ENCODE data around the gene KMT2E. TPM values are rescaled to one million over a fixed set of nuclear protein-coding genes. Genes with fewer than 3 reads are reported as not detected.
A peak's percentile ranks its signal among the peaks of the same experiment; 100 is the strongest.

KMT2E gene
- total and polyA plus RNA-seq, 2 donors (not counting 3 experiments of a cell fraction or from before 2014, with no cell fraction given): 19.0 to 74.8 TPM

DNA sequence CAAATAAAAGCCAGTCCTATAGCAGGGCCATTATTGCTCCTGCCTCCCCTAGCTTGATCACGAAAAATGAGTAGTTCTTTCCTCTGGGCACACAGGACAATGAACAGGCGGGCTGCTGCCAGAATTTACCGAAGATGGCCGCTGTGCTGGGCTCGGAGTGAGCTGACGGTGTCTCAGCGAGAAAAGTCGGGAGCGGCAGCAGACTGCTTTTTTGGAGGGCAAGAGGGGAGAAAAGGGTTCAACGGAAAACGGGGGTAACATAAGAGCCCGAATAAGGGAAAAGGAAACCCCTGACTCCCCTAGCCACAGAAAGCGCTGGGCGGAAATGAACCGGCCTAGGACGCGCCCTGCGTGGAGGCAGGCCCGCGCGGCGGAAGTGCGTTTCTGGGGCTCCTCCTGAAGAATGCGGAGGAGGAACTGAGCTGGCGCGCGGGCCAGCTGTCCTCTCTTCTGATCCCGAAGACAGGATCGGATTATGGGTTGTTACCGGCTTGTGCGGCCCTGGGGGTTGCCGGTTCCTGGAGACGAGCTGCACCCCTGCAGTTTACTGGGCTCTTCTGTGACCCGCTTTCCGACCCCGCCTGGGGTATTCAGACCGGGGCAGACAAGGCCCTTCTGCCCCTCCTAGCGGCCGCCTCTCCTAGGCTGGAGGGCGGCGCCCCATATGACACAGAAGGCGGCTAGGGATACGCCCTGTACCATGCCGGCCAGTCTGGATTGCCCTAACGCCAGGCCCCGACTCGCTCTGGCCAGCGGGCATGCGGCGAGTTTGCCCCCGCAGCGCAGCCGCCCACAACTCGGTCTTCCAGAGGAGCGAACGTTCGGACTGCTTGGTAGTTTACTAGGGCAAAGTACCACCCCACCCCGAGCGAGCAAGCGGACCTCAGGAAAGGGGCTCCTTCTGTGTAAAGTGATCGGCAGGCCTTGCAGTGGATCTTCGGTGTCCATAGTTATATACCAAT is 30.1 kb upstream of the KMT2E start:
- Histone ChIP-seq H3K9me1 (replicated peaks; ENCODE audit: control insufficient read depth, extremely low read depth, insufficient read depth, low read length) (no peaks in the 10 kb centered on the region), H3K4me3 (replicated peaks in 1 of 3; ENCODE audit: insufficient read depth in 1 of 3, low read depth in 1 of 3, low read length in 3 of 3) (peak overlapping the region; percentile 34 to 71 (median 49)), H4K20me1 (replicated peaks; ENCODE audit: control insufficient read depth, extremely low read depth, insufficient read depth, low read length) (no peaks in the 10 kb centered on the region), H2AFZ (ENCODE audit: low read depth, low read length) (peak overlapping the region; percentile 21), H3K27me3 (ENCODE audit: control insufficient read depth in 2 of 2, insufficient read depth in 2 of 2, low read length in 2 of 2) (no peaks in the 10 kb centered on the region), H3K79me2 (ENCODE audit: control insufficient read depth, insufficient read depth, low read length) (peaks cover 47% of the 10 kb centered on the region), H3K9me3 (replicated peaks; ENCODE audit: control insufficient read depth, insufficient read depth, low read length) (no peaks in the 10 kb centered on the region), H3K4me2 (ENCODE audit: insufficient read depth, low read length) (peak overlapping the region; percentile 69), H3K4me1 (ENCODE audit: control insufficient read depth, extremely low read depth, insufficient read depth, low read length) (peaks cover 56% of the 10 kb centered on the region), H3K9ac (replicated peaks; ENCODE audit: extremely low read depth, insufficient read depth, low read length) (peak overlapping the region; percentile 98), H3K36me3 (ENCODE audit: control insufficient read depth in 2 of 2, extremely low read depth in 1 of 2, insufficient read depth in 2 of 2, low read length in 2 of 2) (no peaks in the 10 kb centered on the region), H3K27ac (ENCODE audit: insufficient read depth, low read depth, low read length) (peak overlapping the region; percentile 98)
- TF ChIP-seq, protein P1, sequence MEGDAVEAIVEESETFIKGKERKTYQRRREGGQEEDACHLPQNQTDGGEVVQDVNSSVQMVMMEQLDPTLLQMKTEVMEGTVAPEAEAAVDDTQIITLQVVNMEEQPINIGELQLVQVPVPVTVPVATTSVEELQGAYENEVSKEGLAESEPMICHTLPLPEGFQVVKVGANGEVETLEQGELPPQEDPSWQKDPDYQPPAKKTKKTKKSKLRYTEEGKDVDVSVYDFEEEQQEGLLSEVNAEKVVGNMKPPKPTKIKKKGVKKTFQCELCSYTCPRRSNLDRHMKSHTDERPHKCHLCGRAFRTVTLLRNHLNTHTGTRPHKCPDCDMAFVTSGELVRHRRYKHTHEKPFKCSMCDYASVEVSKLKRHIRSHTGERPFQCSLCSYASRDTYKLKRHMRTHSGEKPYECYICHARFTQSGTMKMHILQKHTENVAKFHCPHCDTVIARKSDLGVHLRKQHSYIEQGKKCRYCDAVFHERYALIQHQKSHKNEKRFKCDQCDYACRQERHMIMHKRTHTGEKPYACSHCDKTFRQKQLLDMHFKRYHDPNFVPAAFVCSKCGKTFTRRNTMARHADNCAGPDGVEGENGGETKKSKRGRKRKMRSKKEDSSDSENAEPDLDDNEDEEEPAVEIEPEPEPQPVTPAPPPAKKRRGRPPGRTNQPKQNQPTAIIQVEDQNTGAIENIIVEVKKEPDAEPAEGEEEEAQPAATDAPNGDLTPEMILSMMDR (IDR thresholded peaks at IDR 0.05; ENCODE audit: extremely low read depth in 1 of 2, insufficient read depth in 1 of 2, low read depth in 1 of 2, low read length in 2 of 2): peak; percentile 26 to 64
- TF ChIP-seq FOS (IDR thresholded peaks at IDR 0.05; ENCODE audit: borderline replicate concordance, insufficient read depth, low read length) (no peak), EZH2 (IDR thresholded peaks at IDR 0.05; ENCODE audit: borderline replicate concordance, low read depth, low read length, severe bottlenecking) (no peak), POLR2A (IDR thresholded peaks at IDR 0.05; ENCODE audit: low read depth, low read length) (peak; percentile 97), MYC (IDR thresholded peaks at IDR 0.05; ENCODE audit: low read depth, low read length) (no peak), POLR2AphosphoS5 (IDR thresholded peaks at IDR 0.05; ENCODE audit: insufficient read depth, low read depth, low read length) (peak; percentile 99)
- dilution Hi-C loops (cut with MboI; ENCODE audit: extremely low pct_ligation_motif_present, low sequenced_read_pairs): no loop called here
- intact Hi-C loops (cut with micrococcal nuclease): loop anchor here (1.0 to 10.0 kb wide), 7 partner anchors 10 to 504 kb away; no protein-coding TSS in a partner anchor
- TSS peak; percentile 93 for BruUV-seq (replicated peaks)
- DNase-seq (ENCODE audit: low read depth, low spot score) (peak; percentile 91), FAIRE-seq (peak; percentile 83)
- POLR2A ChIA-PET: interaction anchor here (0.8 to 3.6 kb wide), 7 partner anchors 10 to 61 kb away, joined by 4 to 35 read pairs (median 4); partner anchors contain the start of gene KMT2E
- CTCF ChIA-PET: interaction anchor here (1.0 to 8.3 kb wide), 11 partner anchors 15 to 548 kb away, joined by 3 to 113 read pairs (median 9); partner anchors contain the start of gene KMT2E

Data from endothelial cell of umbilical vein (primary cell).